ENCODE measurements around the gene NAA50. TPM values are rescaled to one million over a fixed set of nuclear protein-coding genes. Genes with fewer than 3 reads are reported as not detected.

NAA50 gene
- total RNA-seq, 1 experiment from 2014 or later = 165 TPM

Other genes starting within 250 kb of the NAA50 start
- 15.1 and 26.6 TPM in 2 replicates for gene SPICE1, start 231.1 kb downstream of the NAA50 start, total RNA-seq (2014; rRNA removed; shearing (Covaris generic))
- not detected in 2 replicates for gene SIDT1, start 213.7 kb downstream of the NAA50 start, total RNA-seq (2014; rRNA removed; shearing (Covaris generic))
- 7.2 and 8.1 TPM in 2 replicates for gene USF3, start 49.6 kb downstream of the NAA50 start, total RNA-seq (2014; rRNA removed; shearing (Covaris generic))
- gene ATP6V1A, start 786 bp upstream of the NAA50 start, total RNA-seq (2014; rRNA removed; shearing (Covaris generic)) = 54.8 and 65.8 TPM in 2 replicates
- 13.8 and 29.7 TPM in 2 replicates for gene GRAMD1C, start 92.5 kb upstream of the NAA50 start, total RNA-seq (2014; rRNA removed; shearing (Covaris generic))
- 0.45 and 0.47 TPM in 2 replicates for gene ZDHHC23, start 201.8 kb upstream of the NAA50 start, total RNA-seq (2014; rRNA removed; shearing (Covaris generic))

Data from SJSA1 (cell line).